GM18861 (cell line): Measurements from ENCODE around the gene SIPA1.

Source experiments
- ATAC-seq: cut with Tn5 transposase; IDR thresholded peaks from one replicate; pipeline ENCODE4 v1.9.1; 2021; ENCODE audit not compliant: unreplicated experiment

The SIPA1 gene

DNA sequence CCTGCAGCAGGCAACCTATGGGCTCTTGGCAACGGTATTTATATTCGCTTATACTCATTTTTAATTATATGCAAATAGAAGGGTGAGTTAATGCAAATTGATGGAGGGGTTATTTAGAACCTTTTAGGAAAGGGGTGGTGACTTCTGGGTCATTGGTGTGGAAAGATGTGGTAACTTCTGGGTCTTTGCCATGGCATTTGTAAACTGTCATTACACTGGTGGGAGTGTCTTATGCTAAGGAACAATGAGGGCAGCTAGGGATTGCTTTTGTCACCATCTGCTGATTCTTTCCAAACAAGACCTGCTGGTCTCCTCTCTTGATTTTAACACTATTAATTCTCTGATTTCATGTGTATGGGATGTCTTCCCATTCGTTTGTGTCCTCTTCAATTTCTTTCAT is 62.5 kb downstream of the SIPA1 start:
- ATAC-seq = no peak
